HEK293 (cell line): ENCODE measurements around the gene ELL.

ENCODE experiments used
- CTCF ChIA-PET: fragments of 350-600 bp; formaldehyde crosslinking; extraction: SDS; loops from one replicate; lab custom pipeline; 2021; ENCODE audit warnings: antibody characterized with exemption; lab: Yijun Ruan, JAX
- POLR2A ChIA-PET: fragments of 300-600 bp; formaldehyde crosslinking; extraction: SDS; loops from one replicate; lab custom pipeline; 2020; ENCODE audit warnings: antibody characterized with exemption, inconsistent platforms; lab: Yijun Ruan, JAX
- H3K27ac ChIP-seq: fragments of 200-500 bp; sonication (Bioruptor generic); 2 replicates; pipeline ENCODE4 v1.5.1; 2014; ENCODE audit warnings: low read depth, low read length, control low read depth, inconsistent platforms; ENCODE audit errors: extremely low read depth
- H3K36me3 ChIP-seq, 2 experiments: fragments of 200-500 bp in 1 of 2; sonication (Bioruptor generic) in 1 of 2; 1 replicate in 1 of 2; 2 replicates in 1 of 2; pipeline ENCODE4 v1.5.1; 2014 to 2017; ENCODE audit warnings: inconsistent platforms in 2 of 2, low read length in 2 of 2; ENCODE audit not compliant: control insufficient read depth in 2 of 2, insufficient read depth in 1 of 2
- H3K4me1 ChIP-seq: fragments of 200-500 bp; sonication (Bioruptor generic); 2 replicates; pipeline ENCODE4 v1.5.1; 2014; ENCODE audit warnings: mild to moderate bottlenecking, low read length, inconsistent platforms; ENCODE audit not compliant: control insufficient read depth, insufficient read depth
- H3K4me3 ChIP-seq: 2 replicates; pipeline ENCODE4 v1.5.1; 2011; ENCODE audit warnings: low read depth, mild to moderate bottlenecking, control low read depth, low read length, moderate library complexity
- H3K9me3 ChIP-seq: fragments of 200-500 bp; sonication (Bioruptor generic); 2 replicates; pipeline ENCODE4 v1.5.1; 2014; ENCODE audit warnings: low read depth, low read length, inconsistent platforms; ENCODE audit not compliant: control insufficient read depth, insufficient read depth
- BCL11A ChIP-seq: fragments of 450-650 bp; formaldehyde crosslinking; IDR thresholded peaks from 2 replicates; pipeline ENCODE4 v1.5.1; 2016; ENCODE audit warnings: low read depth, missing biosample characterization, missing genetic modification characterization
- EGR2 ChIP-seq: fragments of 450-650 bp; formaldehyde crosslinking; IDR thresholded peaks from 2 replicates; pipeline ENCODE4 v1.5.1; 2016; ENCODE audit warnings: low read depth, missing biosample characterization, missing genetic modification characterization
- GLIS1 ChIP-seq: fragments of 450-650 bp; formaldehyde crosslinking; IDR thresholded peaks from 2 replicates; pipeline ENCODE4 v1.5.1; 2016; ENCODE audit warnings: missing biosample characterization, missing genetic modification characterization
- HOXD13 ChIP-seq: sonication (generic); formaldehyde crosslinking; IDR thresholded peaks from 2 replicates; pipeline ENCODE4 v1.8.0; 2022; ENCODE audit warnings: missing genetic modification reagents, borderline replicate concordance
- KLF1 ChIP-seq: fragments of 450-650 bp; formaldehyde crosslinking; IDR thresholded peaks from 2 replicates; pipeline ENCODE4 v1.5.1; 2016; ENCODE audit warnings: missing biosample characterization, missing genetic modification characterization
- KLF9 ChIP-seq: fragments of 450-650 bp; formaldehyde crosslinking; IDR thresholded peaks from 2 replicates; pipeline ENCODE4 v1.5.1; 2016; ENCODE audit warnings: missing biosample characterization, missing genetic modification characterization, low read depth
- MZF1 ChIP-seq: fragments of 450-650 bp; formaldehyde crosslinking; IDR thresholded peaks from 2 replicates; pipeline ENCODE4 v1.5.1; 2017; ENCODE audit warnings: missing biosample characterization, missing genetic modification characterization, borderline replicate concordance
- ZBTB21 ChIP-seq: fragments of 450-650 bp; formaldehyde crosslinking; IDR thresholded peaks from 2 replicates; pipeline ENCODE4 v1.5.1; 2017; ENCODE audit warnings: missing biosample characterization, missing genetic modification characterization
- ZBTB44 ChIP-seq: fragments of 450-650 bp; IDR thresholded peaks from 2 replicates; pipeline ENCODE4 v1.5.1; 2018; ENCODE audit warnings: missing biosample characterization, mild to moderate bottlenecking, missing genetic modification characterization
- ZBTB7A ChIP-seq: fragments of 450-650 bp; formaldehyde crosslinking; IDR thresholded peaks from 2 replicates; pipeline ENCODE4 v1.5.1; 2016; ENCODE audit warnings: low read depth, missing biosample characterization, missing genetic modification characterization
- ZFP41 ChIP-seq: fragments of 450-650 bp; formaldehyde crosslinking; IDR thresholded peaks from 2 replicates; pipeline ENCODE4 v1.5.1; 2016; ENCODE audit warnings: missing biosample characterization, missing genetic modification characterization, borderline replicate concordance
- ZNF10 ChIP-seq: fragments of 450-650 bp; formaldehyde crosslinking; IDR thresholded peaks from 2 replicates; pipeline ENCODE4 v1.5.1; 2017; ENCODE audit warnings: missing biosample characterization, missing genetic modification characterization
- ZNF169 ChIP-seq: fragments of 450-650 bp; formaldehyde crosslinking; IDR thresholded peaks from 2 replicates; pipeline ENCODE4 v1.5.1; 2016; ENCODE audit warnings: missing biosample characterization, missing genetic modification characterization
- ZNF426 ChIP-seq: fragments of 450-650 bp; formaldehyde crosslinking; IDR thresholded peaks from 2 replicates; pipeline ENCODE4 v1.5.1; 2017; ENCODE audit warnings: missing biosample characterization, missing genetic modification characterization, mild to moderate bottlenecking, inconsistent platforms, moderate library complexity
- ZNF544 ChIP-seq: fragments of 450-650 bp; formaldehyde crosslinking; IDR thresholded peaks from 2 replicates; pipeline ENCODE4 v1.5.0; 2017; ENCODE audit warnings: missing biosample characterization, missing genetic modification characterization
- ZNF624 ChIP-seq: fragments of 450-650 bp; formaldehyde crosslinking; IDR thresholded peaks from 2 replicates; pipeline ENCODE4 v1.5.1; 2017; ENCODE audit warnings: missing biosample characterization, missing genetic modification characterization
- ZNF664 ChIP-seq: fragments of 450-650 bp; formaldehyde crosslinking; IDR thresholded peaks from 2 replicates; pipeline ENCODE4 v1.5.1; 2016; ENCODE audit warnings: missing biosample characterization, missing genetic modification characterization
- ZNF677 ChIP-seq: fragments of 450-650 bp; IDR thresholded peaks from 2 replicates; pipeline ENCODE4 v1.5.0; 2018; ENCODE audit warnings: missing biosample characterization, mild to moderate bottlenecking, missing genetic modification characterization, moderate library complexity
- ZNF76 ChIP-seq: fragments of 450-650 bp; formaldehyde crosslinking; IDR thresholded peaks from 2 replicates; pipeline ENCODE4; 2016; ENCODE audit warnings: low read depth, missing biosample characterization, missing genetic modification characterization, borderline replicate concordance
- ZSCAN23 ChIP-seq: fragments of 450-650 bp; formaldehyde crosslinking; IDR thresholded peaks from 2 replicates; pipeline ENCODE4 v1.5.1; 2016; ENCODE audit warnings: missing biosample characterization, missing genetic modification characterization
- ZSCAN30 ChIP-seq: fragments of 450-650 bp; IDR thresholded peaks from 2 replicates; pipeline ENCODE4 v1.5.1; 2018; ENCODE audit warnings: missing biosample characterization, mild to moderate bottlenecking, missing genetic modification characterization, moderate library complexity
- TF ChIP-seq, protein P1 (sequence below): fragments of 450-650 bp; formaldehyde crosslinking; IDR thresholded peaks from 2 replicates; pipeline ENCODE4 v1.5.1; 2017; ENCODE audit warnings: missing biosample characterization, mild to moderate bottlenecking, missing genetic modification characterization, moderate library complexity
- TF ChIP-seq, protein P2 (sequence below): fragments of 450-650 bp; formaldehyde crosslinking; IDR thresholded peaks from 2 replicates; pipeline ENCODE4 v1.5.1; 2016; ENCODE audit warnings: missing biosample characterization, missing genetic modification characterization, low read depth
- TF ChIP-seq, protein P3 (sequence below): fragments of 450-650 bp; formaldehyde crosslinking; IDR thresholded peaks from 2 replicates; pipeline ENCODE4 v1.5.1; 2016; ENCODE audit warnings: missing biosample characterization, missing genetic modification characterization
- TF ChIP-seq, protein P4 (sequence below): fragments of 450-650 bp; formaldehyde crosslinking; IDR thresholded peaks from 2 replicates; pipeline ENCODE4 v1.5.0; 2017; ENCODE audit warnings: missing biosample characterization, missing genetic modification characterization, borderline replicate concordance
- TF ChIP-seq, protein P5 (sequence below): fragments of 450-650 bp; formaldehyde crosslinking; IDR thresholded peaks from 2 replicates; pipeline ENCODE4 v1.5.1; 2016; ENCODE audit warnings: missing biosample characterization, missing genetic modification characterization

The ELL gene

DNA sequence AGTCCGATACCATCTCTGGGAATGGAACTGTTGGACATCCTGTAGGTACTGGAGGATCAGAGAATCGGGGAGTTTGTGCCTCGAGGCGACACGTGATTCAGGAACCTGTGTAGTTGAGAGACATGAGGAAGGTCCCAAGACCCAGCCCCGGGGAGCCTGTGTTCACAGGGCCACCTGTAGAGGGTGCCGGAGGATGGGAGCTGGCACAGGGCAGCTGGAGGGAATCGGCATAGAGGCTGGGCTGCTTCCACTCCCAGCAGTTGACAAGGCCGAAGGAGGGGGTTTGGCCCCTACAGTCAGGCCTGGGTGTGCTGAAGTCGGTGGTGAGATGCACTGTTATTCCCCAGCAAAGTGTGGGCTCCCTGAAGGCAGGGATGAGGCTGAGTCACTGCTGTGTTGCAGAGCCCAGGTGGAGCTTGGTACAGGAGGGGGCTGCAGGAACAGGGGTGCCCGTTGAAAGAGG is 81.4 kb downstream of the ELL start (continued):
- TF ChIP-seq BCL11A (tag by site-specific recombination), result no peak
- TF ChIP-seq, protein P1, sequence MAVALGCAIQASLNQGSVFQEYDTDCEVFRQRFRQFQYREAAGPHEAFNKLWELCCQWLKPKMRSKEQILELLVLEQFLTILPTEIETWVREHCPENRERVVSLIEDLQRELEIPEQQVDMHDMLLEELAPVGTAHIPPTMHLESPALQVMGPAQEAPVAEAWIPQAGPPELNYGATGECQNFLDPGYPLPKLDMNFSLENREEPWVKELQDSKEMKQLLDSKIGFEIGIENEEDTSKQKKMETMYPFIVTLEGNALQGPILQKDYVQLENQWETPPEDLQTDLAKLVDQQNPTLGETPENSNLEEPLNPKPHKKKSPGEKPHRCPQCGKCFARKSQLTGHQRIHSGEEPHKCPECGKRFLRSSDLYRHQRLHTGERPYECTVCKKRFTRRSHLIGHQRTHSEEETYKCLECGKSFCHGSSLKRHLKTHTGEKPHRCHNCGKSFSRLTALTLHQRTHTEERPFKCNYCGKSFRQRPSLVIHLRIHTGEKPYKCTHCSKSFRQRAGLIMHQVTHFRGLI (tag by site-specific recombination), result no peak
- TF ChIP-seq GLIS1, result peak; percentile 2; the same call in 1 of the 2 replicates
- TF ChIP-seq ZSCAN30, result no peak
- 0 out of 2 replicates have a peak, but pooled peaks have one; percentile 32 for TF ChIP-seq ZNF10
- no peak for TF ChIP-seq KLF9 (tag by site-specific recombination)
- TF ChIP-seq, protein P2, sequence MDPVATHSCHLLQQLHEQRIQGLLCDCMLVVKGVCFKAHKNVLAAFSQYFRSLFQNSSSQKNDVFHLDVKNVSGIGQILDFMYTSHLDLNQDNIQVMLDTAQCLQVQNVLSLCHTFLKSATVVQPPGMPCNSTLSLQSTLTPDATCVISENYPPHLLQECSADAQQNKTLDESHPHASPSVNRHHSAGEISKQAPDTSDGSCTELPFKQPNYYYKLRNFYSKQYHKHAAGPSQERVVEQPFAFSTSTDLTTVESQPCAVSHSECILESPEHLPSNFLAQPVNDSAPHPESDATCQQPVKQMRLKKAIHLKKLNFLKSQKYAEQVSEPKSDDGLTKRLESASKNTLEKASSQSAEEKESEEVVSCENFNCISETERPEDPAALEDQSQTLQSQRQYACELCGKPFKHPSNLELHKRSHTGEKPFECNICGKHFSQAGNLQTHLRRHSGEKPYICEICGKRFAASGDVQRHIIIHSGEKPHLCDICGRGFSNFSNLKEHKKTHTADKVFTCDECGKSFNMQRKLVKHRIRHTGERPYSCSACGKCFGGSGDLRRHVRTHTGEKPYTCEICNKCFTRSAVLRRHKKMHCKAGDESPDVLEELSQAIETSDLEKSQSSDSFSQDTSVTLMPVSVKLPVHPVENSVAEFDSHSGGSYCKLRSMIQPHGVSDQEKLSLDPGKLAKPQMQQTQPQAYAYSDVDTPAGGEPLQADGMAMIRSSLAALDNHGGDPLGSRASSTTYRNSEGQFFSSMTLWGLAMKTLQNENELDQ (tag by site-specific recombination), result no peak
- TF ChIP-seq MZF1 (tag by site-specific recombination), result no peak
- TF ChIP-seq ZNF664 (tag by site-specific recombination), result no peak
- TF ChIP-seq ZFP41 (tag by site-specific recombination), result no peak
- no peak for TF ChIP-seq ZNF624
- no peak for TF ChIP-seq KLF1 (tag by site-specific recombination)
- TF ChIP-seq, protein P3, sequence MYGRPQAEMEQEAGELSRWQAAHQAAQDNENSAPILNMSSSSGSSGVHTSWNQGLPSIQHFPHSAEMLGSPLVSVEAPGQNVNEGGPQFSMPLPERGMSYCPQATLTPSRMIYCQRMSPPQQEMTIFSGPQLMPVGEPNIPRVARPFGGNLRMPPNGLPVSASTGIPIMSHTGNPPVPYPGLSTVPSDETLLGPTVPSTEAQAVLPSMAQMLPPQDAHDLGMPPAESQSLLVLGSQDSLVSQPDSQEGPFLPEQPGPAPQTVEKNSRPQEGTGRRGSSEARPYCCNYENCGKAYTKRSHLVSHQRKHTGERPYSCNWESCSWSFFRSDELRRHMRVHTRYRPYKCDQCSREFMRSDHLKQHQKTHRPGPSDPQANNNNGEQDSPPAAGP (tag by site-specific recombination), result no peak
- TF ChIP-seq ZSCAN23 (tag by site-specific recombination), result no peak
- TF ChIP-seq ZBTB44 (tag by site-specific recombination), result no peak
- no peak for TF ChIP-seq ZNF169 (tag by site-specific recombination)
- no peak for TF ChIP-seq ZNF426
- TF ChIP-seq, protein P4, sequence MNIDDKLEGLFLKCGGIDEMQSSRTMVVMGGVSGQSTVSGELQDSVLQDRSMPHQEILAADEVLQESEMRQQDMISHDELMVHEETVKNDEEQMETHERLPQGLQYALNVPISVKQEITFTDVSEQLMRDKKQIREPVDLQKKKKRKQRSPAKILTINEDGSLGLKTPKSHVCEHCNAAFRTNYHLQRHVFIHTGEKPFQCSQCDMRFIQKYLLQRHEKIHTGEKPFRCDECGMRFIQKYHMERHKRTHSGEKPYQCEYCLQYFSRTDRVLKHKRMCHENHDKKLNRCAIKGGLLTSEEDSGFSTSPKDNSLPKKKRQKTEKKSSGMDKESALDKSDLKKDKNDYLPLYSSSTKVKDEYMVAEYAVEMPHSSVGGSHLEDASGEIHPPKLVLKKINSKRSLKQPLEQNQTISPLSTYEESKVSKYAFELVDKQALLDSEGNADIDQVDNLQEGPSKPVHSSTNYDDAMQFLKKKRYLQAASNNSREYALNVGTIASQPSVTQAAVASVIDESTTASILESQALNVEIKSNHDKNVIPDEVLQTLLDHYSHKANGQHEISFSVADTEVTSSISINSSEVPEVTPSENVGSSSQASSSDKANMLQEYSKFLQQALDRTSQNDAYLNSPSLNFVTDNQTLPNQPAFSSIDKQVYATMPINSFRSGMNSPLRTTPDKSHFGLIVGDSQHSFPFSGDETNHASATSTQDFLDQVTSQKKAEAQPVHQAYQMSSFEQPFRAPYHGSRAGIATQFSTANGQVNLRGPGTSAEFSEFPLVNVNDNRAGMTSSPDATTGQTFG (tag by site-specific recombination), result no peak
- TF ChIP-seq HOXD13, result no peak

DNA sequence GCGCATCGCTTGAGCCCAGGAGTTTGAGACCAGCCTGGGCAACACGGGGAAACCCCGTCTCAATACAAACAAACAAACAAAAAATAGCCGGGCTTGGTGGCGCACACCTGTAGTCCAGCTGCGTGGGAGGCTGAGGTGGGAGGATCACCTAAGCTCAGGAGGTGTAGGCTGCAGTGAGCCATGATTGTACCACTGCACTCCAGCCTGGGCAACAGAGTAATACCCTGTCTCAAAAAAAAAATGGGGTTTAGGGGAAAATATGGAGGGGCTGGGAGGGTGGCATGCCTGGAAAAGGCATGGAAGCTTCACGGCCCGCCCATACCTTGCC is 82.0 kb downstream of the ELL start:
- Histone ChIP-seq H3K4me3 (no peak overlapping the region), H3K36me3 (peaks cover 1 to 34% of the 10 kb centered on the region in 2 experiments; a peak in 2 of 3 replicates), H3K27ac (no peak overlapping the region; the same call in 1 of the 2 replicates), H3K9me3 (no peaks in the 10 kb centered on the region), H3K4me1 (peaks cover 9% of the 10 kb centered on the region)
- POLR2A ChIA-PET, result interaction anchor here (0.5 to 1.8 kb wide), 3 partner anchors 118 to 253 kb away, joined by 3 to 5 read pairs (median 4); partner anchors contain the start of genes KXD1 and UBA52
- CTCF ChIA-PET, result interaction anchor here (0.8 to 3.2 kb wide), 7 partner anchors 9 to 30 kb away, joined by 3 to 25 read pairs (median 5); no protein-coding TSS in a partner anchor
- TF ChIP-seq, protein P5, sequence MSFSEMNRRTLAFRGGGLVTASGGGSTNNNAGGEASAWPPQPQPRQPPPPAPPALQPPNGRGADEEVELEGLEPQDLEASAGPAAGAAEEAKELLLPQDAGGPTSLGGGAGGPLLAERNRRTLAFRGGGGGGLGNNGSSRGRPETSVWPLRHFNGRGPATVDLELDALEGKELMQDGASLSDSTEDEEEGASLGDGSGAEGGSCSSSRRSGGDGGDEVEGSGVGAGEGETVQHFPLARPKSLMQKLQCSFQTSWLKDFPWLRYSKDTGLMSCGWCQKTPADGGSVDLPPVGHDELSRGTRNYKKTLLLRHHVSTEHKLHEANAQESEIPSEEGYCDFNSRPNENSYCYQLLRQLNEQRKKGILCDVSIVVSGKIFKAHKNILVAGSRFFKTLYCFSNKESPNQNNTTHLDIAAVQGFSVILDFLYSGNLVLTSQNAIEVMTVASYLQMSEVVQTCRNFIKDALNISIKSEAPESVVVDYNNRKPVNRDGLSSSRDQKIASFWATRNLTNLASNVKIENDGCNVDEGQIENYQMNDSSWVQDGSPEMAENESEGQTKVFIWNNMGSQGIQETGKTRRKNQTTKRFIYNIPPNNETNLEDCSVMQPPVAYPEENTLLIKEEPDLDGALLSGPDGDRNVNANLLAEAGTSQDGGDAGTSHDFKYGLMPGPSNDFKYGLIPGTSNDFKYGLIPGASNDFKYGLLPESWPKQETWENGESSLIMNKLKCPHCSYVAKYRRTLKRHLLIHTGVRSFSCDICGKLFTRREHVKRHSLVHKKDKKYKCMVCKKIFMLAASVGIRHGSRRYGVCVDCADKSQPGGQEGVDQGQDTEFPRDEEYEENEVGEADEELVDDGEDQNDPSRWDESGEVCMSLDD (tag by site-specific recombination), result peak; percentile 26; the same call in 1 of the 2 replicates
- no peak for TF ChIP-seq ZNF677 (tag by site-specific recombination)
- peak; percentile 36; the same call in 1 of the 2 replicates for TF ChIP-seq GLIS1
- no peak for TF ChIP-seq ZBTB7A
- no peak for TF ChIP-seq ZNF76 (tag by site-specific recombination)
- no peak for TF ChIP-seq ZBTB21
- TF ChIP-seq ZNF544, result no peak
- peak; percentile 60 for TF ChIP-seq EGR2 (tag by site-specific recombination)
